Stimulated activated memory B cell treated with anti-CD40 and anti-IgM and Interleukin-4, amounts not matched to agents 10 μg/mL and 1 μg/mL and 100 μg/mL, for 72 hours (primary cell): ENCODE data around the gene GPRIN3.
"Not testable (repeated sequence)": the region's sequence is repeated elsewhere in the genome, so short reads cannot be mapped to it uniquely, and the experiment has no call there.

Experiments used
- ATAC-seq: fragments of 150-1000 bp; cut with Tn5 transposase; 2 replicates; pipeline ENCODE4 v1.10.0; 2021
- H3K27ac Mint-ChIP-seq: one replicate; pipeline ENCODE4 v1.8.0; 2022; ENCODE audit warnings: mild to moderate bottlenecking, mixed read lengths
- H3K27me3 Mint-ChIP-seq: one replicate; pipeline ENCODE4 v1.8.0; 2022; ENCODE audit warnings: mixed read lengths
- H3K36me3 Mint-ChIP-seq: one replicate; pipeline ENCODE4 v1.8.0; 2022; ENCODE audit warnings: mixed read lengths
- H3K4me1 Mint-ChIP-seq: one replicate; pipeline ENCODE4 v1.8.0; 2022; ENCODE audit warnings: mixed read lengths
- H3K4me3 Mint-ChIP-seq: one replicate; pipeline ENCODE4 v1.8.0; 2022; ENCODE audit warnings: mild to moderate bottlenecking, moderate library complexity, mixed read lengths
- H3K9me3 Mint-ChIP-seq: one replicate; pipeline ENCODE4 v1.8.0; 2022; ENCODE audit warnings: mixed read lengths

GPRIN3 gene

DNA sequence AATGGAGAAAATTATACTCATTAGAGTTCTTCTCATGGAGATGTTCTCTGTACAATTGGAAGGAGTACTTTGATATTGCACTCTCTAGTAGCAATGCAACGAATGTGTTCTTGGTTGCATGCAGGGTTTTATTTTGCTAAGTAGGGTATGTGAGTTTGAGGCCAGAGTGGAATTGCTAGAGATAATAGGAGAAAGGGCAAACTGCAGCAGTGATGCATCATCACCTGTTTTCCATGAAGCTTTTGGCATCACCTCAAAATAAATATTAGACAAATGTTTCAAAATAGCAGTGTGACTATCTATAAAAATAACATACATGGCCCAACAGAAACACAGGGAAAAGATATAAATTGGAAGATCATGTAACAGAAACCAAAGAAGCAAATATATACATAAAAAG lies 103.0 kb downstream of the GPRIN3 start:
- Mint-ChIP-seq H3K27ac (no peak overlapping the region), H3K36me3 (no peaks in the 10 kb centered on the region), H3K4me1 (no peaks in the 10 kb centered on the region), H3K4me3 (no peak overlapping the region), H3K9me3 (peaks cover 3% of the 10 kb centered on the region), H3K27me3 (peaks cover 46% of the 10 kb centered on the region)
- no peak for ATAC-seq

DNA sequence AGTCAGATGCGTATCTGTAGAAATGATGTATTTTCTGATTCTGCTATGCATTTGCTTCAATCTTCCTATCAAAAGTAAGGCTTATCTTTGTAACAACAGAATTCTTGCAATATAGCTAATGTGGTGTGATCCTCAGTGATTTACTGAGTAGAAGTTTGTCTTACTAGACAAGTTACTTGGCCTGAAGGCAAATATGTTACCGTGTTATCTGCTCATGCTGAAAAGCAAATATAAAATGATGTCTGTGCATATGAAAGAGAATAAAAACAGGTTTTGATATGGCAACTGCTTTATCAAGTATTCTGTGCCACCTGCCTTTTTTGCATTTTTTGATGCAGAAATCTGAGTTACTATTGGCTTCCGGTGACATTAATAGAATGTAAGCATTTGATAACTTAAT lies 103.7 kb downstream of the GPRIN3 start:
- H3K27ac Mint-ChIP-seq, result no peak overlapping the region
- H3K4me1 Mint-ChIP-seq, result no peaks in the 10 kb centered on the region
- no peak for ATAC-seq
- no peak overlapping the region for H3K4me3 Mint-ChIP-seq
- H3K27me3 Mint-ChIP-seq, result peaks cover 42% of the 10 kb centered on the region
- peaks cover 3% of the 10 kb centered on the region for H3K9me3 Mint-ChIP-seq
- no peaks in the 10 kb centered on the region for H3K36me3 Mint-ChIP-seq

DNA sequence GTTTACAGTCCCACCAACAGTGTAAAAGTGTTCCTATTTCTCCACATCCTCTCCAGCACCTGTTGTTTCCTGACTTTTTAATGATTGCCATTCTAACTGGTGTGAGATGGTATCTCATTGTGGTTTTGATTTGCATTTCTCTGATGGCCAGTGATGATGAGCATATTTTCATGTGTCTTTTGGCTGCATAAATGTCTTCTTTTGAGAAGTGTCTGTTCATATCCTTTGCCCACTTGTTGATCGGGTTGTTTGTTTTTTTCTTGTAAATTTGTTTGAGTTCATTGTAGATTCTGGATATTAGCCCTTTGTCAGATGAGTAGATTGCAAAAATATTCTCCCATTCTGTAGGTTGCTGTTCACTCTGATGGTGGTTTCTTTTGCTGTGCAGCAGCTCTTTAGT lies 108.2 kb downstream of the GPRIN3 start:
- H3K4me1 Mint-ChIP-seq, ATAC-seq, H3K9me3 Mint-ChIP-seq: not testable (repeated sequence)

DNA sequence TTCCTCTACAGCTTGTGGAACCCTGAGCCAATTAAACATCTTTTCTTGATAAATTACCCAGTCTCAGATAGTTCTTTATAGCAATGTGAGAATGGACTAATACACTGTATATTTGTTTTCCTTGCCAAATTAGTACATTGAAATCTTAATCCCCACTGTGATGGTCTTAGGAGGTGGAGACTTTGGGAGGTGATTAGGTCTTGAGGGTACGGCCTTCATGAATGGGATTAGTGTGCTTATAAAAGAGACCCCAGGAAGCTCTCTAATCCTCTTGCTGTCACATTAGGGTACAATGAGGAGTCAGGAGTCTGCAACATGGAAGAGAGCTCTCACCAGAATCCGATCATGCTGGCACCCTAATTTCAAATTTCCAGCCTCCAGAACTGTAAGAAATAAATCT lies 109.7 kb downstream of the GPRIN3 start:
- no peaks in the 10 kb centered on the region for H3K36me3 Mint-ChIP-seq
- no peak overlapping the region for H3K4me3 Mint-ChIP-seq
- no peaks in the 10 kb centered on the region for H3K9me3 Mint-ChIP-seq
- peaks cover 19% of the 10 kb centered on the region for H3K27me3 Mint-ChIP-seq
- no peaks in the 10 kb centered on the region for H3K4me1 Mint-ChIP-seq
- no peak for ATAC-seq
- no peak overlapping the region for H3K27ac Mint-ChIP-seq

More for the DNA sequence above, 108.2 kb downstream of the GPRIN3 start:
- H3K36me3 Mint-ChIP-seq, H3K4me3 Mint-ChIP-seq, H3K27ac Mint-ChIP-seq: not testable (repeated sequence)
- peaks cover 20% of the 10 kb centered on the region for H3K27me3 Mint-ChIP-seq

DNA sequence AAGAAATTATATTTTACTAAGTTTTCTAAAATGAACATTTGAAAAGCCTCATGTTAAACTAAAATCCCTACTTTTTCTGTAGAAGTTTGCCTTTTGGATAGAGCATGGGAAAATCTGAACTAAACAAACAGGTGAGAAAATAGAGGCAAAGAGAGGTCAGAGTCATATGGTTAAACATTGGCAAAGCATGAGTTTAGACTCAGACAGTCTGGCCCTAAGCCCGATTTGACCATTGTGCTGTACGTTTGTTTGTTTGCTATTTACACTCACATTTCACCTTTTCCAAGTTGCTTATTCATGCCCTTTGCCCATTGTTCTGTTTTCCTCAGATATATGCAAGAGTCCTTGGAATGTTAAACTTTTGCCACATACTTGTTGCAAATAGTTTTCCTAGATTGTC lies 110.9 kb downstream of the GPRIN3 start:
- H3K9me3 Mint-ChIP-seq, result no peaks in the 10 kb centered on the region
- peaks cover 17% of the 10 kb centered on the region for H3K27me3 Mint-ChIP-seq
- H3K36me3 Mint-ChIP-seq, result no peaks in the 10 kb centered on the region
- no peak for ATAC-seq
- no peak overlapping the region for H3K27ac Mint-ChIP-seq
- no peaks in the 10 kb centered on the region for H3K4me1 Mint-ChIP-seq
- H3K4me3 Mint-ChIP-seq, result no peak overlapping the region

DNA sequence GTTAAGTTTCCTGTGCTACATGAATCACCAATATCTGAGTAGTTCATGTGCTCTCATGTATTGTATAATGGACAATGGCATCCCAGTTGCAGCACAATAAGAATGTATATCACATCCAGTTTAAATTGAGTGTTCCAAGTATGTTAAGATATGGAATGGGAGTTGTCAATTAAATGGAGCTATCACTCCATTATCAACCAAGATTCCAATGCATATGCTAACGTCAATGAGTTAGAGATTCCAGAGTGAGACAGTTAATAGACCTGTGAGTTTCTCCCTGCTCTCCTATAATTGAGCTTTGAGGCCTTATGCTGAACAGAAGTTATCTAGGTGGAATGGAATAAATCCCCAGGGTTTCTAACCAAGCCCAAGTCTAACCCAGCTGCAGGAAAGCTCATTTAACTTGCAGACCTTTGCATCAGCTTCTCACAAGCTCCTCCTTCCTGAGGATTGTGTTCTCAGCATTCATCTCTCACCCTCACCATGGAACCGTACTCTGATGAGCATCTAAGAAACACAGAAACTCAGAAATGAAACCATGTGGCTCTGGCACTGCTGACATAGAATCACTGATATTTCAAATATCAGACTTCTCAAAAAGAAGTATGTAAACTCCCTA lies 111.4 kb downstream of the GPRIN3 start:
- Mint-ChIP-seq H3K9me3 (no peaks in the 10 kb centered on the region), H3K4me3 (no peak overlapping the region), H3K36me3 (no peaks in the 10 kb centered on the region), H3K27ac (no peak overlapping the region), H3K27me3 (peaks cover 12% of the 10 kb centered on the region), H3K4me1 (no peaks in the 10 kb centered on the region)
- no peak for ATAC-seq

DNA sequence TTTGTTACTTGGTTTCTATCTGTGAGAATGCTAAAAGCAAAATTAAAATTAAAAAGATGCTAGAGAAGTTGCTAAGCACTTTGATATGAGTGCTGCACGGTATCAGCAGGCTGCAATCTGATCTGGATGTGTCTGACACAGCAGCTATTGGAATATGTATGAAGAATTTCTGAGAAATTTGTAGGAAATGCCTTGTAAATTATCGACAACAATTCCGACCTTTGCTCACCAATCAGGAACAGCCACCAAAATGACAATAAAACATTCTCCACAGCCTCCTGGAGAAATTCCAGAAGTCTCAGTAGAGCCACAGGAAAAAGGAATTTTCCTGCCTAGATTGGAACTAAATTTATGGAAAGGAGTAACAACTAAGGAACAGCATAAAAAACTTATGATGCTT lies 113.8 kb downstream of the GPRIN3 start:
- H3K36me3 Mint-ChIP-seq, result no peaks in the 10 kb centered on the region
- H3K9me3 Mint-ChIP-seq, result no peaks in the 10 kb centered on the region
- no peak overlapping the region for H3K4me3 Mint-ChIP-seq
- peaks cover 30% of the 10 kb centered on the region for H3K27me3 Mint-ChIP-seq
- no peak for ATAC-seq
- H3K27ac Mint-ChIP-seq, result no peak overlapping the region
- no peaks in the 10 kb centered on the region for H3K4me1 Mint-ChIP-seq
